OCI-LY7 (cell line): Measurements from ENCODE around the gene BRD9.

ENCODE experiments used
- EZH2phosphoT487 ChIP-seq: fragments of 200-600 bp; sonication (generic); IDR thresholded peaks from 2 replicates; pipeline ENCODE4 v1.6.1; 2018; ENCODE audit warnings: low read depth, borderline replicate concordance, mild to moderate bottlenecking, mixed run types, antibody characterized with exemption, low read length, moderate library complexity, mixed read lengths
- TF ChIP-seq, protein P1 (sequence below): fragments of 200-600 bp; sonication (generic); conservative IDR thresholded peaks from 2 replicates; pipeline ENCODE4 v1.5.1; 2014; ENCODE audit warnings: mild to moderate bottlenecking, antibody characterized with exemption, low read length, moderate library complexity, mixed read lengths

DNA sequence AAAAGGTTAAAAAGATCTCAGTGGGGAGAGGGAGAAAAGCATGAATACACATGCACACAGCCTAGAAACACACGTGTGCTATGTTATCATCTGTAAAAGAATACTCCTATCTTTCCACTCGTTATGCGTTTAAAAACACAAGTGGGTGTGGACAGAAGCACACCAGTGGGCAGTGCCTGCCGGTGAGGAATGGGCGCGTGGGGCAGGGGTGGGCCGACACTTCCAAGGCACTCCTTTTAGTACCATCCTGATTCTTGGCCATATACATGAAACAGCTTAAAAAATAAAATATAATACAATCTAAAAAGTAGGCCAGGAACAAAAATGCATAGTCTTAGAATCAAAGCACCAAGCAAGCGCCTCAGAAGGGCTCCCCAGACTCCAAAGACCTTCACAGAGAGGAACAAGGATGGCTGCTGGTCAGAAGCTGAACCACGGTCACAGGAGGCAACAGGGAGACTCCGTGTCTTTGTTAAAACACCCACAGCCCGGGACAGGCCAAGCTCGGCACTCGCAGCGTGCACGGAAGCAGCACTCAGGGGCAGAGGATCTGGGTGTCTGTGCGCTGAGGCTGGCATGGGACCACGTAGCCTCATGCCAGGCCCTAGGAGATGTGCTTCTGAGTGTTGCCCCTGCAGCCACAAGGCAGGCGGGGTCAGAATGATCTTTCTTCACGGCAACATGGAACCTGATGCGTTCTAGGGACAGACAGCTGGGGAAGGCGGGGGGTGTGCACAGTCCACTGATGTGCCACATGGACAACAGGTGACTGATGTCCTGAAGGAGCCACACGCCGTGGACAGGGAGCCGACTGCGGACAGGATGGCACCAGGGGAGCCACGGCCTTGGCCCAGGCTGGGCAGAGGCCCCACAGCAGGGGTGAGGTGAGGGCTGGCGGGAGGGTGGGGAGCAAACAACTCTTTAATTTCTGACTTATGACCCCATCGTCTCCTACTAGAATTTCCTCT, 15.9 kb downstream of the BRD9 start:
- TF ChIP-seq, protein P1, sequence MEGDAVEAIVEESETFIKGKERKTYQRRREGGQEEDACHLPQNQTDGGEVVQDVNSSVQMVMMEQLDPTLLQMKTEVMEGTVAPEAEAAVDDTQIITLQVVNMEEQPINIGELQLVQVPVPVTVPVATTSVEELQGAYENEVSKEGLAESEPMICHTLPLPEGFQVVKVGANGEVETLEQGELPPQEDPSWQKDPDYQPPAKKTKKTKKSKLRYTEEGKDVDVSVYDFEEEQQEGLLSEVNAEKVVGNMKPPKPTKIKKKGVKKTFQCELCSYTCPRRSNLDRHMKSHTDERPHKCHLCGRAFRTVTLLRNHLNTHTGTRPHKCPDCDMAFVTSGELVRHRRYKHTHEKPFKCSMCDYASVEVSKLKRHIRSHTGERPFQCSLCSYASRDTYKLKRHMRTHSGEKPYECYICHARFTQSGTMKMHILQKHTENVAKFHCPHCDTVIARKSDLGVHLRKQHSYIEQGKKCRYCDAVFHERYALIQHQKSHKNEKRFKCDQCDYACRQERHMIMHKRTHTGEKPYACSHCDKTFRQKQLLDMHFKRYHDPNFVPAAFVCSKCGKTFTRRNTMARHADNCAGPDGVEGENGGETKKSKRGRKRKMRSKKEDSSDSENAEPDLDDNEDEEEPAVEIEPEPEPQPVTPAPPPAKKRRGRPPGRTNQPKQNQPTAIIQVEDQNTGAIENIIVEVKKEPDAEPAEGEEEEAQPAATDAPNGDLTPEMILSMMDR, result no peak
- no peak for TF ChIP-seq EZH2phosphoT487
